HepG2 (cell line): Measurements from ENCODE around the gene XRCC2. TPM values are rescaled to one million over a fixed set of nuclear protein-coding genes. Genes with fewer than 3 reads are reported as not detected.

Experiments used
- CAMTA2 ChIP-seq: sonication (generic); formaldehyde crosslinking; IDR thresholded peaks from 2 replicates; pipeline ENCODE4 v1.4.0; 2020; ENCODE audit warnings: mild to moderate bottlenecking, missing genetic modification reagents, borderline replicate concordance
- CEBPG ChIP-seq: IDR thresholded peaks from 2 replicates; pipeline ENCODE4 v1.6.1; 2016
- CERS6 ChIP-seq: sonication (generic); formaldehyde crosslinking; IDR thresholded peaks from 2 replicates; pipeline ENCODE4 v1.5.0; 2020; ENCODE audit warnings: missing genetic modification reagents
- DNMT1 ChIP-seq: sonication (generic); formaldehyde crosslinking; IDR thresholded peaks from 2 replicates; pipeline ENCODE4 v1.5.1; 2020; ENCODE audit warnings: mild to moderate bottlenecking, missing genetic modification reagents
- FOSL1 ChIP-seq: sonication (generic); formaldehyde crosslinking; IDR thresholded peaks from 2 replicates; pipeline ENCODE4 v1.9.0; 2021; ENCODE audit warnings: missing genetic modification reagents, borderline replicate concordance
- FOXC1 ChIP-seq: sonication (generic); formaldehyde crosslinking; IDR thresholded peaks from 2 replicates; pipeline ENCODE4 v1.8.0; 2022; ENCODE audit warnings: mild to moderate bottlenecking, missing genetic modification reagents, borderline replicate concordance
- HCFC1 ChIP-seq: fragments of 150-350 bp; IDR thresholded peaks from 2 replicates; pipeline ENCODE4 v1.6.1; 2014; ENCODE audit warnings: low read depth, low read length
- HNRNPLL ChIP-seq: fragments of 200-400 bp; formaldehyde crosslinking; IDR thresholded peaks from 2 replicates; pipeline ENCODE4 v1.6.1; 2017; ENCODE audit warnings: mild to moderate bottlenecking, low read depth, low read length; ENCODE audit not compliant: poor library complexity, severe bottlenecking
- KLF11 ChIP-seq: IDR thresholded peaks from 2 replicates; pipeline ENCODE4 v1.6.1; 2016; ENCODE audit warnings: missing compliant biosample characterization
- THAP8 ChIP-seq: sonication (generic); formaldehyde crosslinking; IDR thresholded peaks from 2 replicates; pipeline ENCODE4 v1.5.1; 2020; ENCODE audit warnings: missing genetic modification reagents, mild to moderate bottlenecking, borderline replicate concordance
- ZBTB3 ChIP-seq: sonication (generic); formaldehyde crosslinking; IDR thresholded peaks from 2 replicates; pipeline ENCODE4 v1.4.0; 2020; ENCODE audit warnings: low read depth, mild to moderate bottlenecking, moderate library complexity, missing genetic modification reagents, borderline replicate concordance
- ZNF230 ChIP-seq: sonication (generic); formaldehyde crosslinking; IDR thresholded peaks from 2 replicates; pipeline ENCODE4 v1.4.0; 2020; ENCODE audit warnings: mild to moderate bottlenecking, missing genetic modification reagents
- ZNF382 ChIP-seq: sonication (generic); formaldehyde crosslinking; IDR thresholded peaks from 2 replicates; pipeline ENCODE4 v1.5.0; 2020; ENCODE audit warnings: missing genetic modification reagents, mild to moderate bottlenecking, borderline replicate concordance
- ZNF557 ChIP-seq: sonication (generic); formaldehyde crosslinking; IDR thresholded peaks from 2 replicates; pipeline ENCODE4 v1.4.0; 2020; ENCODE audit warnings: missing genetic modification reagents
- ZNF562 ChIP-seq: sonication (generic); formaldehyde crosslinking; IDR thresholded peaks from 2 replicates; pipeline ENCODE4 v1.8.0; 2022; ENCODE audit warnings: missing genetic modification reagents, borderline replicate concordance
- ZNF749 ChIP-seq: sonication (generic); formaldehyde crosslinking; IDR thresholded peaks from 2 replicates; pipeline ENCODE4 v1.8.0; 2022; ENCODE audit warnings: mild to moderate bottlenecking, missing genetic modification reagents, moderate library complexity, borderline replicate concordance
- ZNF75D ChIP-seq: sonication (generic); formaldehyde crosslinking; IDR thresholded peaks from 2 replicates; pipeline ENCODE4 v1.8.1; 2023; ENCODE audit warnings: missing genetic modification reagents, mild to moderate bottlenecking, borderline replicate concordance
- ZNF891 ChIP-seq: sonication (generic); formaldehyde crosslinking; IDR thresholded peaks from 2 replicates; pipeline ENCODE4 v1.5.0; 2020; ENCODE audit warnings: mild to moderate bottlenecking, missing genetic modification reagents
- polyA plus RNA-seq, 8 experiments: library from polyadenylated mRNA; depleted of rRNA in 3 of 8; stranded (reverse) in 7 of 8; unstranded in 1 of 8; fragments of >200 nt; fragmentation: Illumina TruSeq in 4 of 8; extraction: Trizol in 4 of 8; gene quantifications; 2 replicates each; pipeline versions ENCODE4 v1.2.1 to v1.2.3, GENCODE V29; 2011 to 2016; ENCODE audit warnings: low read depth in 4 of 8, missing spikeins in 1 of 8, mixed read lengths in 1 of 8; ENCODE audit not compliant: insufficient read depth in 1 of 8
- total RNA-seq, 5 experiments: library from RNA; depleted of rRNA; stranded (reverse); fragments of >200 nt; fragmentation: Illumina TruSeq; extraction: Trizol; gene quantifications; 2 replicates each; pipeline ENCODE4 v1.2.3, GENCODE V29; 2016; ENCODE audit warnings: low read depth in 1 of 5
- TF ChIP-seq, protein P1 (sequence below), 2 experiments: sonication (generic) in 1 of 2; formaldehyde crosslinking in 1 of 2; IDR thresholded peaks; 2 replicates each; pipeline versions ENCODE4 v1.6.1 to v1.9.0; 2014 to 2022; ENCODE audit warnings: antibody characterized with exemption in 1 of 2, borderline replicate concordance in 1 of 2, inconsistent platforms in 1 of 2, low read depth in 1 of 2, missing genetic modification reagents in 1 of 2

Gene XRCC2
- total and polyA plus RNA-seq, 2 of the 13 experiments (the other 11 are each of a cell fraction or from before 2014, with no cell fraction given), result 3.8 to 14.5 TPM

GRCh38 chr7:152675759-152676636 is at the start of gene XRCC2 (continued):
- TF ChIP-seq CERS6 (CRISPR knock-in tag) (no peak), HCFC1 (peak; percentile 54; the same call in 1 of the 2 replicates), ZNF557 (CRISPR knock-in tag) (peak; percentile 84; the same call in 1 of the 2 replicates), ZNF382 (CRISPR knock-in tag) (no peak), DNMT1 (CRISPR knock-in tag) (no peak), ZNF749 (no peak), KLF11 (0 out of 2 replicates have a peak, but pooled peaks have one; percentile 58), ZNF230 (peak; percentile 71), THAP8 (CRISPR knock-in tag) (no peak), FOXC1 (CRISPR knock-in tag) (no peak), HNRNPLL (peak; percentile 83), CAMTA2 (CRISPR knock-in tag) (no peak), ZBTB3 (CRISPR knock-in tag) (no peak), ZNF891 (peak; percentile 61; the same call in 1 of the 2 replicates), ZNF562 (CRISPR knock-in tag) (0 out of 2 replicates have a peak, but pooled peaks have one; percentile 9), FOSL1 (CRISPR knock-in tag) (no peak), CEBPG (CRISPR knock-in tag) (no peak), ZNF75D (CRISPR knock-in tag) (no peak)
- TF ChIP-seq, protein P1, sequence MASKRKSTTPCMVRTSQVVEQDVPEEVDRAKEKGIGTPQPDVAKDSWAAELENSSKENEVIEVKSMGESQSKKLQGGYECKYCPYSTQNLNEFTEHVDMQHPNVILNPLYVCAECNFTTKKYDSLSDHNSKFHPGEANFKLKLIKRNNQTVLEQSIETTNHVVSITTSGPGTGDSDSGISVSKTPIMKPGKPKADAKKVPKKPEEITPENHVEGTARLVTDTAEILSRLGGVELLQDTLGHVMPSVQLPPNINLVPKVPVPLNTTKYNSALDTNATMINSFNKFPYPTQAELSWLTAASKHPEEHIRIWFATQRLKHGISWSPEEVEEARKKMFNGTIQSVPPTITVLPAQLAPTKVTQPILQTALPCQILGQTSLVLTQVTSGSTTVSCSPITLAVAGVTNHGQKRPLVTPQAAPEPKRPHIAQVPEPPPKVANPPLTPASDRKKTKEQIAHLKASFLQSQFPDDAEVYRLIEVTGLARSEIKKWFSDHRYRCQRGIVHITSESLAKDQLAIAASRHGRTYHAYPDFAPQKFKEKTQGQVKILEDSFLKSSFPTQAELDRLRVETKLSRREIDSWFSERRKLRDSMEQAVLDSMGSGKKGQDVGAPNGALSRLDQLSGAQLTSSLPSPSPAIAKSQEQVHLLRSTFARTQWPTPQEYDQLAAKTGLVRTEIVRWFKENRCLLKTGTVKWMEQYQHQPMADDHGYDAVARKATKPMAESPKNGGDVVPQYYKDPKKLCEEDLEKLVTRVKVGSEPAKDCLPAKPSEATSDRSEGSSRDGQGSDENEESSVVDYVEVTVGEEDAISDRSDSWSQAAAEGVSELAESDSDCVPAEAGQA (IDR thresholded peaks at IDR 0.05; ENCODE audit: low read depth), result peak; percentile 78
- TF ChIP-seq, protein P1 (CRISPR knock-in tag; IDR thresholded peaks at IDR 0.05; ENCODE audit: borderline replicate concordance), result peak; percentile 73; the same call in 1 of the 2 replicates
